A549 (cell line): ENCODE results near the gene RARB. TPM values are rescaled to one million over a fixed set of nuclear protein-coding genes. Genes with fewer than 3 reads are reported as not detected.
A peak's percentile ranks its signal among the peaks of the same experiment; 100 is the strongest.

Experiments
- ATAC-seq, 2 experiments: fragments of 200-7000 bp in 1 of 2; fragments of >200 bp in 1 of 2; cut with Nextera tagmentation in 1 of 2; cut with Tn5 transposase in 1 of 2; 3 replicates each; pipeline versions ENCODE4 v1.8.0 to v1.9.1; 2018 to 2020; ENCODE audit warnings: mild to moderate bottlenecking in 1 of 2, moderate library complexity in 1 of 2
- CTCF ChIA-PET: fragments of 300-600 bp; sonication (Branson Sonifier 250); formaldehyde crosslinking; extraction: SDS; loops from one replicate; lab custom pipeline; 2021; ENCODE audit warnings: antibody characterized with exemption, inconsistent platforms; lab: Yijun Ruan, JAX
- POLR2A ChIA-PET: fragments of 350-600 bp; formaldehyde crosslinking; extraction: SDS; loops from one replicate; lab custom pipeline; 2021; ENCODE audit warnings: antibody characterized with exemption, inconsistent platforms; lab: Yijun Ruan, JAX
- DNase-seq, 2 experiments: peaks; one replicate each; pipeline versions ENCODE4 v3.0.0 to v3.0.0-alpha.2; 2011 to 2016; ENCODE audit warnings: low read depth in 1 of 2, low spot score in 1 of 2
- FAIRE-seq: peaks from 2 replicates; lab custom pipeline; 2011; peaks lifted over from hg19 to GRCh38; lab: Jason Lieb, UNC
- H3K27ac ChIP-seq, 2 experiments: fragments of >200 bp; sonication (Bioruptor Twin); formaldehyde crosslinking; 3 replicates each; pipeline ENCODE4 v1.5.1; 2016 to 2017
- H3K4me1 ChIP-seq: fragments of >200 bp; sonication (Bioruptor Twin); formaldehyde crosslinking; 3 replicates; pipeline ENCODE4 v1.6.1; 2016
- H3K4me2 ChIP-seq: fragments of >200 bp; sonication (Bioruptor Twin); formaldehyde crosslinking; 3 replicates; pipeline ENCODE4 v1.6.1; 2016
- H3K4me3 ChIP-seq: fragments of >200 bp; sonication (Bioruptor Twin); formaldehyde crosslinking; 3 replicates; pipeline ENCODE4 v1.5.1; 2016
- H3K9me3 ChIP-seq: fragments of >200 bp; sonication (Bioruptor Twin); formaldehyde crosslinking; 3 replicates; pipeline ENCODE4 v1.6.1; 2016
- BHLHE40 ChIP-seq: IDR thresholded peaks from 2 replicates; pipeline ENCODE4 v1.6.1; 2012; ENCODE audit warnings: low read depth, low read length, inconsistent platforms
- CEBPB ChIP-seq, 2 experiments: fragments of >200 bp in 1 of 2; sonication (Bioruptor Twin) in 1 of 2; formaldehyde crosslinking in 1 of 2; IDR thresholded peaks; 2 replicates each; pipeline ENCODE4 v1.6.1; 2012 to 2016
- CHD4 ChIP-seq: fragments of 200-600 bp; sonication (generic); IDR thresholded peaks from 2 replicates; pipeline ENCODE4 v1.6.1; 2016; ENCODE audit warnings: antibody characterized with exemption, mild to moderate bottlenecking, borderline replicate concordance
- CTCF ChIP-seq: fragments of >200 bp; sonication (Bioruptor Twin); formaldehyde crosslinking; IDR thresholded peaks from 3 replicates; pipeline ENCODE4 v1.5.1; 2016
- EHF ChIP-seq: fragments of 250-450 bp; sonication (Bioruptor Pico); IDR thresholded peaks from 2 replicates; pipeline ENCODE4 v1.5.0; 2020; ENCODE audit warnings: mild to moderate bottlenecking
- EHMT2 ChIP-seq: fragments of 200-600 bp; sonication (generic); IDR thresholded peaks from 2 replicates; pipeline ENCODE4 v1.6.1; 2016; ENCODE audit warnings: antibody characterized with exemption, low read depth, mild to moderate bottlenecking, moderate library complexity
- EP300 ChIP-seq, 2 experiments: fragments of >200 bp; sonication (Bioruptor Twin); formaldehyde crosslinking; IDR thresholded peaks; 2 replicates in 1 of 2; 3 replicates in 1 of 2; pipeline ENCODE4 v1.6.1; 2016 to 2017
- FOSB ChIP-seq: fragments of 250-450 bp; sonication (Bioruptor Pico); IDR thresholded peaks from 2 replicates; pipeline ENCODE4 v1.5.0; 2020; ENCODE audit warnings: mild to moderate bottlenecking, moderate library complexity
- FOSL2 ChIP-seq, 2 experiments: fragments of 450-650 bp in 1 of 2; fragments of >200 bp in 1 of 2; sonication (Bioruptor Twin) in 1 of 2; formaldehyde crosslinking; IDR thresholded peaks; 2 replicates each; pipeline versions ENCODE4 v1.5.0 to v1.6.1; 2016 to 2020; ENCODE audit warnings: mild to moderate bottlenecking in 1 of 2, moderate library complexity in 1 of 2
- FOXS1 ChIP-seq: fragments of 250-450 bp; sonication (Bioruptor Pico); IDR thresholded peaks from 2 replicates; pipeline ENCODE4 v1.5.0; 2020; ENCODE audit warnings: mild to moderate bottlenecking, moderate library complexity
- HDAC2 ChIP-seq: fragments of 200-600 bp; sonication (generic); IDR thresholded peaks from 2 replicates; pipeline ENCODE4 v1.6.1; 2016
- HES2 ChIP-seq: fragments of >200 bp; sonication (Bioruptor Twin); formaldehyde crosslinking; IDR thresholded peaks from 2 replicates; pipeline ENCODE4 v1.6.1; 2016
- HMGXB4 ChIP-seq: fragments of 250-450 bp; sonication (Bioruptor Pico); IDR thresholded peaks from 2 replicates; pipeline ENCODE4 v1.5.0; 2021; ENCODE audit warnings: mild to moderate bottlenecking, moderate library complexity, borderline replicate concordance
- HOXA7 ChIP-seq: fragments of 250-450 bp; sonication (Bioruptor Pico); IDR thresholded peaks from 2 replicates; pipeline ENCODE4 v1.5.0; 2020; ENCODE audit warnings: mild to moderate bottlenecking, moderate library complexity
- HOXB5 ChIP-seq: fragments of 250-450 bp; sonication (Bioruptor Pico); IDR thresholded peaks from 2 replicates; pipeline ENCODE4 v1.5.0; 2020; ENCODE audit warnings: mild to moderate bottlenecking, moderate library complexity
- JUN ChIP-seq, 2 experiments: fragments of >200 bp; sonication (Bioruptor Twin); formaldehyde crosslinking; IDR thresholded peaks; 2 replicates in 1 of 2; 3 replicates in 1 of 2; pipeline ENCODE4 v1.6.1; 2016 to 2017
- MAFK ChIP-seq: fragments of 450-650 bp; IDR thresholded peaks from 2 replicates; pipeline ENCODE4 v1.6.1; 2014; ENCODE audit not compliant: partially characterized antibody
- MAX ChIP-seq: IDR thresholded peaks from 2 replicates; pipeline ENCODE4 v1.6.1; 2012
- MAZ ChIP-seq: fragments of 150-350 bp; IDR thresholded peaks from 2 replicates; pipeline ENCODE4 v1.6.1; 2014; ENCODE audit warnings: antibody characterized with exemption, low read depth, low read length, borderline replicate concordance
- MYC ChIP-seq: IDR thresholded peaks from 2 replicates; pipeline ENCODE4 v1.6.1; 2012; ENCODE audit warnings: mild to moderate bottlenecking, inconsistent platforms, low read length, improper control_type of control experiment, borderline replicate concordance
- NFE2L2 ChIP-seq: fragments of 150-350 bp; conservative IDR thresholded peaks from 2 replicates; pipeline ENCODE4 v1.6.1; 2014; ENCODE audit warnings: low read length
- NR3C1 ChIP-seq: fragments of >200 bp; sonication (Bioruptor Twin); formaldehyde crosslinking; IDR thresholded peaks from 3 replicates; pipeline ENCODE4 v1.6.1; 2017
- POLR2A ChIP-seq: IDR thresholded peaks from 2 replicates; pipeline ENCODE4 v1.6.1; 2012; ENCODE audit warnings: mild to moderate bottlenecking, low read length
- POLR2AphosphoS2 ChIP-seq: conservative IDR thresholded peaks from 2 replicates; pipeline ENCODE4 v1.6.1; 2012; ENCODE audit warnings: low read length, improper control_type of control experiment, inconsistent platforms
- RAD21 ChIP-seq, 2 experiments: fragments of >200 bp in 1 of 2; sonication (Bioruptor Twin) in 1 of 2; formaldehyde crosslinking in 1 of 2; IDR thresholded peaks in 1 of 2; conservative IDR thresholded peaks in 1 of 2; 2 replicates in 1 of 2; 3 replicates in 1 of 2; pipeline ENCODE4 v1.6.1; 2012 to 2018; ENCODE audit warnings: inconsistent platforms in 1 of 2
- RARB ChIP-seq: fragments of 250-450 bp; sonication (Bioruptor Pico); IDR thresholded peaks from 2 replicates; pipeline ENCODE4 v1.8.0; 2021; ENCODE audit warnings: mild to moderate bottlenecking, moderate library complexity
- RCOR1 ChIP-seq: fragments of 150-350 bp; IDR thresholded peaks from 2 replicates; pipeline ENCODE4 v1.6.1; 2014; ENCODE audit warnings: antibody characterized with exemption, low read length, low read depth
- RFX5 ChIP-seq: fragments of 450-650 bp; IDR thresholded peaks from 2 replicates; pipeline ENCODE4 v1.7.1; 2014; ENCODE audit warnings: antibody characterized with exemption, mild to moderate bottlenecking, moderate library complexity
- RNF2 ChIP-seq: fragments of 200-600 bp; sonication (generic); IDR thresholded peaks from 2 replicates; pipeline ENCODE4 v1.6.1; 2016; ENCODE audit warnings: low read depth, mild to moderate bottlenecking, antibody characterized with exemption, moderate library complexity, borderline replicate concordance
- SREBF2 ChIP-seq: fragments of 450-650 bp; IDR thresholded peaks from 2 replicates; pipeline ENCODE4 v1.6.1; 2014; ENCODE audit warnings: mild to moderate bottlenecking, moderate library complexity
- TFCP2L1 ChIP-seq: fragments of 250-450 bp; sonication (Bioruptor Pico); IDR thresholded peaks from 2 replicates; pipeline ENCODE4 v1.5.0; 2021; ENCODE audit warnings: mild to moderate bottlenecking
- TP53 ChIP-seq: fragments of 250-450 bp; sonication (Bioruptor Pico); IDR thresholded peaks from 2 replicates; pipeline ENCODE4 v1.5.0; 2021; ENCODE audit warnings: mild to moderate bottlenecking, moderate library complexity
- USF2 ChIP-seq: fragments of 450-650 bp; IDR thresholded peaks from 2 replicates; pipeline ENCODE4 v1.6.1; 2014; ENCODE audit warnings: antibody characterized with exemption
- ZSCAN20 ChIP-seq: fragments of 250-450 bp; sonication (Bioruptor Pico); IDR thresholded peaks from 2 replicates; pipeline ENCODE4 v1.8.0; 2022; ENCODE audit warnings: mild to moderate bottlenecking, moderate library complexity
- WGBS: methylation state at CpG from one replicate; pipeline ENCODE4 v1.1.6; 2017; ENCODE audit errors: missing lambda C conversion rate; 5-methylcytosine and 5-hydroxymethylcytosine counted together
- polyA plus RNA-seq, 4 experiments: library from polyadenylated mRNA; depleted of rRNA in 3 of 4; stranded (reverse); fragments of >200 nt; fragmentation: RNase III in 1 of 4; extraction: RNeasy Plus Mini Kit Qiagen cat#74134 plus additional on column Dnase treatment in 1 of 4; gene quantifications; 2 replicates in 3 of 4; 3 replicates in 1 of 4; pipeline ENCODE4 v1.2.3, GENCODE V29; 2011 to 2017

RARB gene
- polyA plus RNA-seq, 2 of the 4 experiments (the other 2 are of a cell fraction): 24.5 to 30.8 TPM

GRCh38 chr3:25420885-25421284 lies 7.2 kb upstream of the RARB start:
- peaks cover 7% of the 10 kb centered on the region; the same call in 1 of the 3 replicates for H3K9me3 ChIP-seq
- FAIRE-seq: no peak
- H3K4me2 ChIP-seq: peak overlapping the region; percentile 81; the same call in 2 of the 3 replicates
- no peak for ATAC-seq
- H3K4me3 ChIP-seq: no peak overlapping the region
- H3K27ac ChIP-seq: peak overlapping the region; percentile 92 to 95
- H3K4me1 ChIP-seq: peaks cover 51% of the 10 kb centered on the region
- ChIA-PET CTCF (no interaction called here), POLR2A (no interaction called here)
- DNase-seq: no peak
- TF ChIP-seq RNF2 (no peak), FOSL2 (IDR thresholded peaks at IDR 0.05) (no peak), FOSL2 (CRISPR knock-in tag; IDR thresholded peaks at IDR 0.05) (no peak), FOXS1 (CRISPR knock-in tag) (no peak), NFE2L2 (no peak), HDAC2 (no peak), SREBF2 (no peak), RCOR1 (no peak), ZSCAN20 (CRISPR knock-in tag) (no peak), HES2 (no peak), HMGXB4 (CRISPR knock-in tag) (no peak), BHLHE40 (no peak), HOXA7 (no peak), MAZ (no peak), HOXB5 (CRISPR knock-in tag) (no peak), MAFK (no peak), EHMT2 (no peak), NR3C1 (no peak)

GRCh38 chr3:25421747-25422146 lies 6.3 kb upstream of the RARB start:
- no peak for FAIRE-seq
- H3K4me1 ChIP-seq: peaks cover 59% of the 10 kb centered on the region
- no peak for ATAC-seq
- TF ChIP-seq TP53: no peak
- no peak for TF ChIP-seq RFX5
- 0 out of 2 replicates have a peak, but pooled peaks have one; percentile 18 for TF ChIP-seq MYC
- TF ChIP-seq EP300 (IDR thresholded peaks at IDR 0.05): 0 out of 5 replicates have a peak, but pooled peaks of 1 of the 2 experiments have one; percentile 15
- no peak for TF ChIP-seq EHF (CRISPR knock-in tag)
- no peak for TF ChIP-seq MAX
- 0 out of 2 replicates have a peak, but pooled peaks have one; percentile 3 for TF ChIP-seq CHD4
- 0 out of 5 replicates have a peak, but pooled peaks of 1 of the 2 experiments have one; percentile 15 for TF ChIP-seq JUN (IDR thresholded peaks at IDR 0.05)
- no peak for TF ChIP-seq FOSL2 (IDR thresholded peaks at IDR 0.05)
- TF ChIP-seq FOSL2 (CRISPR knock-in tag; IDR thresholded peaks at IDR 0.05): 0 out of 2 replicates have a peak, but pooled peaks have one; percentile 15
- no peak for TF ChIP-seq POLR2A
- no peak for TF ChIP-seq RCOR1
- TF ChIP-seq RARB: no peak
- TF ChIP-seq ZSCAN20 (CRISPR knock-in tag): no peak
- no peak for TF ChIP-seq NFE2L2
- no peak for TF ChIP-seq TFCP2L1 (CRISPR knock-in tag)
- TF ChIP-seq USF2: no peak
- TF ChIP-seq NR3C1: no peak
- TF ChIP-seq EHMT2: no peak
- peak; percentile 80 to 81 for TF ChIP-seq CEBPB (IDR thresholded peaks at IDR 0.05)
- TF ChIP-seq RAD21 (conservative IDR thresholded peaks at IDR 0.05 in 1 of 2, IDR thresholded peaks at IDR 0.05 in 1 of 2): 0 out of 5 replicates have a peak, but pooled peaks of 1 of the 2 experiments have one; percentile 34
- TF ChIP-seq CTCF: no peak
- TF ChIP-seq RNF2: no peak
- no peak for TF ChIP-seq FOSB (CRISPR knock-in tag)
- TF ChIP-seq POLR2AphosphoS2: no peak
- no peak for TF ChIP-seq BHLHE40

More at GRCh38 chr3:25421747-25422146, 6.3 kb upstream of the RARB start:
- peak overlapping the region; percentile 81 for H3K4me2 ChIP-seq
- H3K4me3 ChIP-seq: no peak overlapping the region
- ChIA-PET POLR2A (no interaction called here), CTCF (interaction anchor here (1.8 kb wide), 1 partner anchor 20 kb away, joined by 6 read pairs; no protein-coding TSS in a partner anchor)
- H3K9me3 ChIP-seq: peaks cover 7% of the 10 kb centered on the region; the same call in 1 of the 3 replicates
- H3K27ac ChIP-seq: peak overlapping the region; percentile 92 to 95
- DNase-seq: peak in 1 of 2 experiments; percentile 51
- WGBS: 33% methylated on average over 2 of the region's 2 CpGs
